Activated naive CD8-positive, alpha-beta T cell (primary cell): Measurements from ENCODE around the gene BANF2.

Experiments
- H3K27ac Mint-ChIP-seq: one replicate; pipeline ENCODE4 v1.8.0; 2021; ENCODE audit warnings: mixed read lengths
- H3K27me3 Mint-ChIP-seq: one replicate; pipeline ENCODE4 v1.8.0; 2021; ENCODE audit warnings: mixed read lengths
- H3K36me3 Mint-ChIP-seq: one replicate; pipeline ENCODE4 v1.8.0; 2021; ENCODE audit warnings: mixed read lengths
- H3K4me1 Mint-ChIP-seq: one replicate; pipeline ENCODE4 v1.8.0; 2021; ENCODE audit warnings: low read depth, mixed read lengths
- H3K4me3 Mint-ChIP-seq: one replicate; pipeline ENCODE4 v1.8.0; 2021; ENCODE audit warnings: mild to moderate bottlenecking, mixed read lengths
- H3K9me3 Mint-ChIP-seq: one replicate; pipeline ENCODE4 v1.8.0; 2021; ENCODE audit warnings: low read depth, mixed read lengths

The BANF2 gene

GRCh38 chr20:17684077-17684888, 15.5 kb upstream of the BANF2 start:
- Mint-ChIP-seq H3K4me3 (peak overlapping the region; percentile 72), H3K9me3 (no peaks in the 10 kb centered on the region), H3K27ac (no peak overlapping the region), H3K36me3 (no peaks in the 10 kb centered on the region), H3K27me3 (peaks cover 19% of the 10 kb centered on the region), H3K4me1 (peaks cover 17% of the 10 kb centered on the region)

- H3K9me3 Mint-ChIP-seq, result no peaks in the 10 kb centered on the region
- no peaks in the 10 kb centered on the region for H3K36me3 Mint-ChIP-seq
- peaks cover 24% of the 10 kb centered on the region for H3K27me3 Mint-ChIP-seq
- H3K4me3 Mint-ChIP-seq, result no peak overlapping the region
- H3K27ac Mint-ChIP-seq, result no peak overlapping the region
- peaks cover 9% of the 10 kb centered on the region for H3K4me1 Mint-ChIP-seq
These were observed 14.6 kb upstream of the BANF2 start for GRCh38 chr20:17685168-17685567.

DNA sequence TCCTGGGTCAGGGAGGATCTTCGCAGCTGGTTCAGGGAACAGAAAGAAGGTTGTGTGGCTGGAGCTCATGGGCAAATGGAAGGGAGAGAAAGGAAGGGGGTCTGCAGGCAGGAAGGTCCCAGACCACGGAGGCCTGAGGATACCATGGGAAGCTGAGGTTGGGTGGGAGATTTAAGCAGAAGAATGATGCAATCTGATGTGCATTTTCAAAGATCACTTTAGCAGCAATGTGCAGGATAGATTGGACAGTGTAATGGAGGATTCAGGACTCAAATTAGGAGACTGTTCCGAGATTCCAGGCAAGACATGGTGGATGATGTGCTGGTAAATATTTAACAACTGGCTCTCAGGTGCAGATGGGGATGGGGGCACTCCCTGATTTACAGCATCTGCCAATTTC, 12.0 kb upstream of the BANF2 start:
- no peak overlapping the region for H3K4me3 Mint-ChIP-seq
- peaks cover 4% of the 10 kb centered on the region for H3K4me1 Mint-ChIP-seq
- no peaks in the 10 kb centered on the region for H3K9me3 Mint-ChIP-seq
- no peak overlapping the region for H3K27ac Mint-ChIP-seq
- no peaks in the 10 kb centered on the region for H3K36me3 Mint-ChIP-seq
- H3K27me3 Mint-ChIP-seq, result peaks cover 37% of the 10 kb centered on the region

GRCh38 chr20:17688965-17689364, 10.8 kb upstream of the BANF2 start:
- Mint-ChIP-seq H3K27me3 (peaks cover 36% of the 10 kb centered on the region), H3K27ac (no peak overlapping the region), H3K4me3 (no peak overlapping the region), H3K36me3 (no peaks in the 10 kb centered on the region), H3K4me1 (no peaks in the 10 kb centered on the region), H3K9me3 (no peaks in the 10 kb centered on the region)

GRCh38 chr20:17690144-17690543, 9.6 kb upstream of the BANF2 start:
- H3K36me3 Mint-ChIP-seq, result no peaks in the 10 kb centered on the region
- peaks cover 34% of the 10 kb centered on the region for H3K27me3 Mint-ChIP-seq
- no peaks in the 10 kb centered on the region for H3K4me1 Mint-ChIP-seq
- H3K27ac Mint-ChIP-seq, result no peak overlapping the region
- no peak overlapping the region for H3K4me3 Mint-ChIP-seq
- H3K9me3 Mint-ChIP-seq, result no peaks in the 10 kb centered on the region

GRCh38 chr20:17691758-17692157, 8.0 kb upstream of the BANF2 start:
- no peaks in the 10 kb centered on the region for H3K4me1 Mint-ChIP-seq
- H3K9me3 Mint-ChIP-seq, result no peaks in the 10 kb centered on the region
- H3K27me3 Mint-ChIP-seq, result peaks cover 34% of the 10 kb centered on the region

GRCh38 chr20:17693444-17694001, 6.2 kb upstream of the BANF2 start:
- Mint-ChIP-seq H3K27me3 (peaks cover 23% of the 10 kb centered on the region), H3K36me3 (no peaks in the 10 kb centered on the region), H3K4me3 (no peak overlapping the region), H3K9me3 (no peaks in the 10 kb centered on the region), H3K4me1 (no peaks in the 10 kb centered on the region), H3K27ac (no peak overlapping the region)

More at GRCh38 chr20:17691758-17692157, 8.0 kb upstream of the BANF2 start:
- H3K4me3 Mint-ChIP-seq, result no peak overlapping the region
- no peaks in the 10 kb centered on the region for H3K36me3 Mint-ChIP-seq
- H3K27ac Mint-ChIP-seq, result no peak overlapping the region

DNA sequence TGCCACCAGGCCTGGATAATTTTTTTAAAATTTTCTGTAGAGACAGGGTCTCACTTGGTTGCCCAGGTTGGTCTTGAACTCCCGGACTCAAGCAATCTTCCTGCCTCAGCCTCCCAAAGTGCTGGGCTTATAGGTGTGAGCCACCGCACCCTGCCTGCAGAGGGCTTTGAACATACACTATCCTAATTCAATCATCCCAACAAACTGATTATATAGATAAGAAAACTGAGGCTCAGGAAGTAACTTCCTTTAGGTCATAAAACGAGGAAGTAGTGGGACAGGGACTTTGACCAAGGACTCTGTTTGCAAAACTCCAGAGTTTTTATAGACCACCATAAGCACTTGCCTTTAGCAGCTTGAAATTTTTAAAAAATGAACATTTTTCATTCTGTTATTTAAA, 5.0 kb upstream of the BANF2 start:
- H3K27me3 Mint-ChIP-seq, result peaks cover 19% of the 10 kb centered on the region
- no peaks in the 10 kb centered on the region for H3K4me1 Mint-ChIP-seq
- H3K4me3 Mint-ChIP-seq, result no peak overlapping the region
- no peaks in the 10 kb centered on the region for H3K9me3 Mint-ChIP-seq
- no peak overlapping the region for H3K27ac Mint-ChIP-seq
- no peaks in the 10 kb centered on the region for H3K36me3 Mint-ChIP-seq

- H3K4me1 Mint-ChIP-seq, result no peaks in the 10 kb centered on the region
- H3K36me3 Mint-ChIP-seq, result no peaks in the 10 kb centered on the region
- H3K27ac Mint-ChIP-seq, result no peak overlapping the region
- no peaks in the 10 kb centered on the region for H3K9me3 Mint-ChIP-seq
- H3K4me3 Mint-ChIP-seq, result no peak overlapping the region
- peaks cover 10% of the 10 kb centered on the region for H3K27me3 Mint-ChIP-seq
These were observed 3.5 kb upstream of the BANF2 start for GRCh38 chr20:17696287-17696686.

DNA sequence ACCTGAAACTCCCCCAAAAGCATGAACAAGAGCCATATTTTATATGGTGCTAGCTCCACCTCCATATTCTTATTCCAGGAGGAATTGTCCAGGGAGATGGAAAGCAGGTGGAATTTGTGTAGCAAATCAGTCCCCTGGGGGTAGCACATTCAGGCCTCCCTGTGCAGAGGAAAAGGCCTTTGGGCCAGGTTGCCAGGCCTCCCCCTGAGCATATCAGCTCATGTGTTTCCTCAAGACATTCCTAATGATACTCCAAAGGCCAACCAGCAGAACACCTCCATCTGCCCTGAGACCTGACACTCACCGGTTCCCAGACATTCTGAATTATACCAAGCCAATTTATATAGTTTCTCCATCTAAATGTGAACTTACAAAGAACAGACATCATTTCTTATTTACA, 2.6 kb upstream of the BANF2 start:
- Mint-ChIP-seq H3K36me3 (no peaks in the 10 kb centered on the region), H3K4me1 (no peaks in the 10 kb centered on the region), H3K9me3 (no peaks in the 10 kb centered on the region), H3K27me3 (peaks cover 7% of the 10 kb centered on the region), H3K4me3 (no peak overlapping the region), H3K27ac (no peak overlapping the region)

DNA sequence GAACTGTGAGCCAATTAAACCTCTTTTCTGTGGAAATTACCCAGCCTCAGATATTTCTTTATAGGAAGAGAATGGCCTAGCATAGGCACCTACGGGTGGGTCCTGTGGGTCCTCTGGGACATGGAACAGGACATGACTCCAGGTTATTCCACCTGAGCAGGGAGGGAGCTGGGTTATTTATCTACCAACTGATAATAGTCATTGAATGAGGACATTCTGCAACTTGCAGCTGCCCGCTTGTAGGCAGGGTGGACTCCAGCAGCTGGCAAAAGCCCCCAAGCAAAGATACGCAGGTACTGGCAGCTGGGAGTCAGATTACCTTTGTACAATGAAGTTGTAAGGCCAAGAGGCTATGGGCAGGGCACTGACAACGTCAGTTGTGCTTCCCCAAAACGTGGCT, 1.4 kb upstream of the BANF2 start:
- Mint-ChIP-seq H3K27ac (no peak overlapping the region), H3K9me3 (no peaks in the 10 kb centered on the region), H3K27me3 (peaks cover 5% of the 10 kb centered on the region), H3K4me1 (no peaks in the 10 kb centered on the region), H3K36me3 (no peaks in the 10 kb centered on the region), H3K4me3 (no peak overlapping the region)

- Mint-ChIP-seq H3K9me3 (no peaks in the 10 kb centered on the region), H3K27me3 (no peaks in the 10 kb centered on the region), H3K36me3 (no peaks in the 10 kb centered on the region), H3K4me3 (no peak overlapping the region), H3K27ac (no peak overlapping the region), H3K4me1 (no peaks in the 10 kb centered on the region)
These were observed 871 bp downstream of the BANF2 start for GRCh38 chr20:17700637-17701036.

- Mint-ChIP-seq H3K4me3 (no peak overlapping the region), H3K9me3 (no peaks in the 10 kb centered on the region), H3K27me3 (no peaks in the 10 kb centered on the region), H3K27ac (no peak overlapping the region), H3K4me1 (no peaks in the 10 kb centered on the region), H3K36me3 (no peaks in the 10 kb centered on the region)
These were observed 2.1 kb downstream of the BANF2 start for GRCh38 chr20:17701826-17702225.

- H3K4me3 Mint-ChIP-seq, result no peak overlapping the region
- no peaks in the 10 kb centered on the region for H3K9me3 Mint-ChIP-seq
- H3K4me1 Mint-ChIP-seq, result no peaks in the 10 kb centered on the region
- no peaks in the 10 kb centered on the region for H3K36me3 Mint-ChIP-seq
- no peak overlapping the region for H3K27ac Mint-ChIP-seq
- H3K27me3 Mint-ChIP-seq, result no peaks in the 10 kb centered on the region
These were observed 5.0 kb downstream of the BANF2 start for GRCh38 chr20:17704589-17705317.

GRCh38 chr20:17705916-17706315, 6.2 kb downstream of the BANF2 start:
- no peak overlapping the region for H3K27ac Mint-ChIP-seq
- no peak overlapping the region for H3K4me3 Mint-ChIP-seq
- no peaks in the 10 kb centered on the region for H3K36me3 Mint-ChIP-seq
- H3K4me1 Mint-ChIP-seq, result no peaks in the 10 kb centered on the region
- H3K27me3 Mint-ChIP-seq, result no peaks in the 10 kb centered on the region
- no peaks in the 10 kb centered on the region for H3K9me3 Mint-ChIP-seq
